Gastrocnemius medialis (tissue), 4 donors: ENCODE measurements around the gene LRP11. TPM values are rescaled to one million over a fixed set of nuclear protein-coding genes. Genes with fewer than 3 reads are reported as not detected.

Source experiments
- ATAC-seq, 2 donors: fragments of 150-250 bp; one replicate each; pipeline ENCODE4 v1.9.1; 2016
- DNase-seq, 2 donors: peaks; one replicate each; pipeline ENCODE4 v3.0.0-alpha.2; 2019
- H3K27ac ChIP-seq, 4 donors: fragments of 200-600 bp; sonication (generic); 1 replicate in 1 of 4; 2 replicates in 3 of 4; pipeline ENCODE4 v1.5.1; 2016 to 2018; ENCODE audit warnings: mild to moderate bottlenecking in 2 of 4, moderate library complexity in 1 of 4
- H3K27me3 ChIP-seq, 3 donors: fragments of 200-600 bp; sonication (generic) in 2 of 3; 1 replicate in 1 of 3; 2 replicates in 2 of 3; pipeline versions ENCODE4 v1.5.1 to v1.6.0; 2016 to 2019; ENCODE audit warnings: mild to moderate bottlenecking in 1 of 3, moderate library complexity in 1 of 3
- H3K36me3 ChIP-seq, 2 donors: fragments of 200-600 bp; sonication (generic) in 1 of 2; one replicate each; pipeline ENCODE4 v1.5.1; 2017 to 2018
- H3K4me1 ChIP-seq, 2 donors: fragments of 200-600 bp; sonication (generic) in 1 of 2; one replicate each; pipeline ENCODE4 v1.5.1; 2016 to 2017; ENCODE audit warnings: mild to moderate bottlenecking in 2 of 2
- H3K4me3 ChIP-seq, 4 donors: fragments of 200-600 bp; sonication (generic) in 3 of 4; 1 replicate in 1 of 4; 2 replicates in 3 of 4; pipeline ENCODE4 v1.5.1; 2016 to 2019; ENCODE audit warnings: mild to moderate bottlenecking in 2 of 4
- H3K9me3 ChIP-seq, 3 donors: fragments of 200-600 bp; sonication (generic) in 2 of 3; 1 replicate in 1 of 3; 2 replicates in 2 of 3; pipeline ENCODE4 v1.5.1; 2016 to 2019
- CTCF ChIP-seq, 5 experiments: fragments of 450-650 bp in 3 of 5; fragments of 200-600 bp in 2 of 5; sonication (generic) in 2 of 5; IDR thresholded peaks in 4 of 5; conservative IDR thresholded peaks in 1 of 5; 1 replicate in 4 of 5; 2 replicates in 1 of 5; pipeline ENCODE4 v1.5.1; 2016 to 2019; ENCODE audit warnings: antibody characterized with exemption in 5 of 5, mild to moderate bottlenecking in 3 of 5, moderate library complexity in 3 of 5
- POLR2A ChIP-seq, 2 donors: fragments of 450-650 bp; IDR thresholded peaks; one replicate each; pipeline ENCODE4 v1.6.1; 2017; ENCODE audit warnings: antibody characterized with exemption in 2 of 2, mild to moderate bottlenecking in 2 of 2, moderate library complexity in 2 of 2
- in situ Hi-C, 4 donors: fragments of 200-750 bp; cut with MboI; loops; one replicate each; pipeline versions ENCODE4 v1.15.0 to v1.8.0; 2017; ENCODE audit warnings: low sequenced_read_pairs in 4 of 4
- intact Hi-C: fragments of 100-400 bp; cut with DNase I; formaldehyde crosslinking; loops from one replicate; pipeline ENCODE4 v1.15.1; 2023; ENCODE audit warnings: low total_unique reads
- total RNA-seq, 4 donors: library from RNA; depleted of rRNA; stranded (reverse); fragments of >200 nt; gene quantifications; one replicate each; pipeline versions ENCODE4 v1.1.0 to v1.2.3, GENCODE V29; 2016

LRP11 gene
- total RNA-seq, 4 donors from 2014 or later: 5.5 to 19.8 (median 6.1) TPM

GRCh38 chr6:149905371-149905910 is 41.3 kb upstream of the LRP11 start:
- Histone ChIP-seq H3K4me1 (peaks cover 7 to 8% of the 10 kb centered on the region in 2 donors), H3K4me3 (no peak overlapping the region), H3K36me3 (no peaks in the 10 kb centered on the region), H3K27ac (no peak overlapping the region), H3K9me3 (no peaks in the 10 kb centered on the region), H3K27me3 (no peaks in the 10 kb centered on the region)
- in situ Hi-C loops (loop anchor here in 1 of 4 donors (10.0 kb wide), 1 partner anchor 61 kb away; no protein-coding TSS in a partner anchor), intact Hi-C loops (no loop called here)
- TF ChIP-seq CTCF (IDR thresholded peaks at IDR 0.05 in 4 of 5, conservative IDR thresholded peaks at IDR 0.05 in 1 of 5): no peak
- TF ChIP-seq POLR2A (IDR thresholded peaks at IDR 0.05): no peak
- DNase-seq: no peak
- no peak for ATAC-seq

- no peak for DNase-seq
Measured at GRCh38 chr6:149904661-149905370, 40.7 kb upstream of the LRP11 start.

GRCh38 chr6:149903938-149904611 is 39.9 kb upstream of the LRP11 start:
- H3K27ac ChIP-seq: no peak overlapping the region
- intact Hi-C loops (no loop called here), in situ Hi-C loops (loop anchor here in 1 of 4 donors (10.0 kb wide), 1 partner anchor 59 kb away; no protein-coding TSS in a partner anchor)
- H3K36me3 ChIP-seq: no peaks in the 10 kb centered on the region
- ATAC-seq (peak in 1 of 2 donors; percentile 28), DNase-seq (no peak)
- no peaks in the 10 kb centered on the region for H3K27me3 ChIP-seq
- TF ChIP-seq POLR2A (IDR thresholded peaks at IDR 0.05) (no peak), CTCF (IDR thresholded peaks at IDR 0.05 in 4 of 5, conservative IDR thresholded peaks at IDR 0.05 in 1 of 5) (no peak)
- H3K4me3 ChIP-seq: no peak overlapping the region
- no peaks in the 10 kb centered on the region for H3K9me3 ChIP-seq
- peaks cover 7 to 8% of the 10 kb centered on the region in 2 donors for H3K4me1 ChIP-seq

More at GRCh38 chr6:149904661-149905370, 40.7 kb upstream of the LRP11 start:
- H3K9me3 ChIP-seq: no peaks in the 10 kb centered on the region
- H3K27ac ChIP-seq: no peak overlapping the region
- no peaks in the 10 kb centered on the region for H3K27me3 ChIP-seq
- H3K4me1 ChIP-seq: peaks cover 7 to 8% of the 10 kb centered on the region in 2 donors
- intact Hi-C loops: no loop called here
- no peak overlapping the region for H3K4me3 ChIP-seq
- no peaks in the 10 kb centered on the region for H3K36me3 ChIP-seq
- ATAC-seq: peak in 1 of 2 donors; percentile 21
- in situ Hi-C loops: loop anchor here in 1 of 4 donors (10.0 kb wide), 1 partner anchor 60 kb away; no protein-coding TSS in a partner anchor
- TF ChIP-seq POLR2A (IDR thresholded peaks at IDR 0.05): no peak
- TF ChIP-seq CTCF (IDR thresholded peaks at IDR 0.05 in 4 of 5, conservative IDR thresholded peaks at IDR 0.05 in 1 of 5): no peak

- no peaks in the 10 kb centered on the region for H3K36me3 ChIP-seq
- in situ Hi-C loops (loop anchor here in 1 of 4 donors (10.0 kb wide), 1 partner anchor 57 kb away; no protein-coding TSS in a partner anchor), intact Hi-C loops (no loop called here)
- no peak overlapping the region for H3K4me3 ChIP-seq
- TF ChIP-seq CTCF (IDR thresholded peaks at IDR 0.05 in 4 of 5, conservative IDR thresholded peaks at IDR 0.05 in 1 of 5) (no peak), POLR2A (IDR thresholded peaks at IDR 0.05) (no peak)
- no peaks in the 10 kb centered on the region for H3K9me3 ChIP-seq
- H3K27me3 ChIP-seq: no peaks in the 10 kb centered on the region
- H3K4me1 ChIP-seq: peaks cover 19 to 27% of the 10 kb centered on the region in 2 donors
- ATAC-seq (no peak), DNase-seq (no peak)
- no peak overlapping the region for H3K27ac ChIP-seq
Measured at GRCh38 chr6:149901444-149902140, 37.4 kb upstream of the LRP11 start.
